ENCODE measurements around the gene LYST. TPM values are rescaled to one million over a fixed set of nuclear protein-coding genes. Genes with fewer than 3 reads are reported as not detected.

The LYST gene
- polyA plus RNA-seq, 1 donor from 2014 or later, result 29.4 TPM

DNA sequence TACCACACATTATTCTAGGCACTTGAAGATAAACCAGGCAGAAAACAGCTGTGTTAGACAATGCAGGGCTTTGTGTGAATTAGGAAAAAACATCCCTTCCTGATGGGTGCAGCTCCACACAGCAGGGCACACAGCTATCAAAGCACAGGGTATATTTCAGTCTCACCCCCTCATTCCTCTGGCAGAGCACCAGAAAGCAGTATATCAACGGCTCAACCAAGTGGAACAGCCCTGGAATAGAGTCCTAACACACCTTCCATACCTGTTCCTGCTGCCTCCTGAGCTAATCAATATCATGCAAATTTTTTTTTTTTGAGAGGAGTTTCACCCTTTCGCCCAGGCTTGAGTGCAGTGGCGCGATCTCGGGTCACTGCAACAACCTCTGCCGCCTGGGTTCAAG is 32.1 kb downstream of the LYST start:
- no peak overlapping the region for H3K27ac Mint-ChIP-seq
- H3K36me3 Mint-ChIP-seq, result peaks cover 1% of the 10 kb centered on the region
- no peak overlapping the region for H3K4me3 Mint-ChIP-seq
- no peaks in the 10 kb centered on the region for H3K9me3 Mint-ChIP-seq
- peaks cover 11 to 16% (median 16%) of the 10 kb centered on the region in 3 donors for H3K4me1 Mint-ChIP-seq
- no peaks in the 10 kb centered on the region for H3K27me3 Mint-ChIP-seq

DNA sequence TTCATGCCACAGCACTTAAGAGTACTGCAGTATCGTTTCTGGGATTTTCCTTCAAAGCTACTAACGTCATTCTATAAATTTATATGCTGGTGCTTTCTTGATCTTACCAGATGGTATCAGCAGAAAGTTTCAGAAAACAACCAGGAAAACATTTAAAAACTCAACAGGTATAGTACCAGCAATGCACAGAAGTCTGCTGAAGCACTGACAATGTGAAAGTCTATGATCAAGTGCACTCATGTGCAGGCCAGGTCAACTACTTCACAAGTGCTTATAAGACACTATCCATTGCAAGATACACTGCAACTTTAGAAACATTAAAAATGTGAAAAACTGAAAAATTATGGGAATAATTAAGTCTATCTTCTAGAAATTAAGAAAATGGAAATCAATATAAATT is 34.7 kb downstream of the LYST start:
- Mint-ChIP-seq H3K27ac (no peak overlapping the region), H3K9me3 (no peaks in the 10 kb centered on the region), H3K36me3 (peaks cover 7% of the 10 kb centered on the region), H3K4me1 (peaks cover 10 to 13% (median 11%) of the 10 kb centered on the region in 3 donors), H3K27me3 (no peaks in the 10 kb centered on the region), H3K4me3 (no peak overlapping the region)

DNA sequence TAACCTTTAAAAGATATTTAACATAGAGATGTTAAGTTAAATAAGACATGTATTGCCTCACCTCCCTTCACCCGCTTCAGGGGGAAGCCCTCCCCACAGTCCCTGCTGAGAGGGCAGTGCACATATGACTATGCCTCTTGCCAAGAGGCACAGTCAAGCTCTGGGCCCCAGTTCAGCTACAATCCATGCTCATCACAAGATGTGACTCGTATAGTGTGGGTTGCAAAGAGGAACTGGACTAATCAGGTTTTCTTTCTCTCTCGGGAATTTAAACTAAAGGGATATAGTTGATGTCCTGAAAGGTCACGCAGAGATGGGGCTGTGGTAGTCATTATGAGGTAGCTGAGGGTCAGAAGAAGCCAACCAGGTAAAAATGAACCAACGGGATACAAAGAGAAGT is 35.6 kb downstream of the LYST start:
- Mint-ChIP-seq H3K4me3 (no peak overlapping the region), H3K4me1 (peaks cover 10 to 13% (median 11%) of the 10 kb centered on the region in 3 donors), H3K27ac (peak overlapping the region in 2 of 3 donors; percentile 13 to 19), H3K36me3 (peaks cover 7% of the 10 kb centered on the region), H3K9me3 (no peaks in the 10 kb centered on the region), H3K27me3 (no peaks in the 10 kb centered on the region)

DNA sequence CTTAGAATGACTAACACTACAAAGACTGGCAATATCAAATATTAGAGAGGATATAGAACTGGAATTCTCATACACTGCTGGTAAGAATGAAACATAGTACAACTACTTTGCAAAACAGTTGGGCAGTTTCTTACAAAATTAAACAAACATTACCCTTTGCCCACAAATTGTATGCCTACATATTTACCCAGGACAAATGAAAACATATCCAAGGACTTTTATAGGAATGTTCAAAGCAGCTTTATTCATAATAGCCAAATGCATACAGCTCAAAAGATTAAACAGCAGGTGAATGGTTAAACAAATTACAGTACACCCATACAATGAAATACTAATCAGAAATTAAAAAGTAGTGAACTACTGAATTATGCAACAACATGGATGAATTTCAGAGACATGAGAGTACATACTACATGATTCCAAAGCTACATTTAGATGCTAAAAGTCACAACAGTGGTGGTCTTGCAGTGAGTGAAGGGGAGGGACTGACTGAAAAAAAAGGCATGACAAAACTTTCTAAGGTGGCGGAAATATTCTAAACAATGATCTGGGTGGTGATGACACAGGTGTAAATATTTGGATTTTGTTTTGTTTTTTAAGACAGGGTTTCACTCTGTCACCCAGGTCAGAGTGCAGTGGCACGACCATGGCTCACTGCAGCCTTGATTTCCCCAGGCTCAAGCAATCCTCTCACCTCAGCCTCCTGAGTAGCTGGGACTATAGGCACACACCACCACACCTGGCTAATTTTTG is 40.4 kb downstream of the LYST start:
- Mint-ChIP-seq H3K27ac (no peak overlapping the region), H3K4me1 (peaks cover 3 to 7% (median 4%) of the 10 kb centered on the region in 3 donors), H3K27me3 (no peaks in the 10 kb centered on the region), H3K4me3 (no peak overlapping the region), H3K36me3 (peaks cover 11% of the 10 kb centered on the region), H3K9me3 (no peaks in the 10 kb centered on the region)

DNA sequence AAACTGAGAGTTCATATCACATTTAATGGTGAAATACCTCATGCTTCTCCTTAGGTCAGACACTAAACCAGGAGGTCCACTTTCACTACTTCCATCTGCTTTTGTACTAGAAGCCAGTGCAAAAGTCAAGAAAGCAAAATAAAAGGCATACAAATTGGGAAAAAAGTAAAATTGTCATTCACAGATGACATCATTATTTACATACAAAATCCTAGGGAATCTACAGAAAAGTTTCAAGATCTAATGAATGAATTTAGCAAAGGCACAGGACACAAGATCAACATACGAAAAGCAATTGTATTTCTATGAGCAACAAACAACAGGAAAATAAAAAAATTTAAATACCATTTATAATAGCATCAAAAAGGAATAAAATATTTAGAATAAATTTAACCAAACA is 41.5 kb downstream of the LYST start:
- Mint-ChIP-seq H3K27me3 (no peaks in the 10 kb centered on the region), H3K27ac (no peak overlapping the region), H3K4me3 (no peak overlapping the region), H3K9me3 (no peaks in the 10 kb centered on the region), H3K4me1 (peaks cover 0 to 2% (median 0%) of the 10 kb centered on the region in 3 donors), H3K36me3 (peaks cover 11% of the 10 kb centered on the region)

DNA sequence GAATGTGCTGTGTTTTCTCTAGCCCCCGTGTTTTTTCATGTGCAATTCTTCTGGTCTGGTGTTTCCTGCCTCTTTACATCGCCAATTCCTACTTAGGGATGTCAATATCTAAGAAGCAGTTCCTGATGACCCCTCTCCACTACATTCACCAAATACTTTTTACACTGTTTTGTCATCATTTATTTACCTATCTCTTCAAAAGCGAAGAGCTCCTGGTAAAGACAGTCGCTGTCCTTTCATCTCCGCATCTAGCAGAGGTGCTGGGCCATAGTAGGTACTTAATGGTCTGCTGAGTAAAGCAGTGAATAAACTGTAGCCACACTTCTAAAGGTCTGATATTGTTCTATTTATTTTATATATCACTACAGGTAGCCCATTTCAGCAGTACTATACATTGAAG is 43.0 kb downstream of the LYST start:
- H3K4me3 Mint-ChIP-seq, result no peak overlapping the region
- peaks cover 9% of the 10 kb centered on the region for H3K36me3 Mint-ChIP-seq
- peaks cover 0 to 4% (median 2%) of the 10 kb centered on the region in 3 donors for H3K4me1 Mint-ChIP-seq
- no peak overlapping the region for H3K27ac Mint-ChIP-seq
- H3K27me3 Mint-ChIP-seq, result no peaks in the 10 kb centered on the region
- H3K9me3 Mint-ChIP-seq, result no peaks in the 10 kb centered on the region

DNA sequence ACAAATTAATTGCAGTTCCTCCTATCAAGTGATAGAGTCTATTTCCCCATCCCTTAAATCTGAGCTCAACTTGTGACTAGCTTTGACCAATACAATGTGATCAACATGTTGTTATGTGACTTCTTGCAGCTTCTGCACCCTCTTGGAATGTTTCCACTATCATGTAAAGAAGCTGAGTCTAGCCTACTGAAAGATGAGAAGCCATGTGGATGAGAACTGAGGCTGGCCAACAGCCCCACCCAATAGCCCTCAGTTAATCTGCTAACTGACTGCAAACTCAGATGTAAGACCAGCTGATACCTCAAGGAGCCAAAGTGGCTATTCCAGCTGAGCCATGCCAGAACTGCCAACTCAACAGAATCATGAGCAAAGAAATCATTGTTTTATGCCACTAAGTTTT is 44.0 kb downstream of the LYST start:
- Mint-ChIP-seq H3K27me3 (no peaks in the 10 kb centered on the region), H3K4me1 (peaks cover 0 to 4% (median 0%) of the 10 kb centered on the region in 3 donors), H3K36me3 (peaks cover 8% of the 10 kb centered on the region), H3K9me3 (no peaks in the 10 kb centered on the region), H3K4me3 (no peak overlapping the region), H3K27ac (no peak overlapping the region)

DNA sequence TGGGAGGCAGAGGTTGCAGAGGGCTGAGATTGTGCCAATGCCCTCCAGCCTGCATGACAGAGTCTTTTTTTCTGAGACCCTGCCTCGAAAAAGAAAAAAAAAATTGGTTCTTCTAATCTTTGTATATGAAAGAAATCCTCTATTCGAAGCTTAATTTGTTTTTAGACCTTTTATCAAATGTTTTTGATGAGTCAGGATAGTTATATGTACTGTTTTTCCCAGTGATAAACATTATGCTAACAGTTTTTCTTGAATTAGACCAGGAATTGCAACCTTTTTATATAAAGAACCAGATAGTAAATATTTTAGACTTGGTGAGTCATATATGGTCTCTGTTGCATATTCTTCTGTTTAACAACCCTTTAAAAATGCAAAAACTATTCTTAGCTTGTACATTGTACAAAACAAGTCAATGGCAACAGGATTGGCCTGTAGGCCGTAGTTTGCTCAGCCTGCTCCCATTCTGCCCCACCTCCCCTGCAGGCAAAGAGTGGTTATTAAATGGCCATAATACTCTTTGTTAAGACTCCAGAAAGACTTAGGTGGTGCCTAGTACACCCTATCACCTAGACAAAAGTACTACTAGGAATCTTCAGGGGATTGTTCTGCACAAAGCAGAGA is 45.2 kb downstream of the LYST start:
- no peaks in the 10 kb centered on the region for H3K9me3 Mint-ChIP-seq
- H3K4me3 Mint-ChIP-seq, result no peak overlapping the region
- H3K27me3 Mint-ChIP-seq, result no peaks in the 10 kb centered on the region
- H3K27ac Mint-ChIP-seq, result peak overlapping the region in 1 of 3 donors; percentile 59
- peaks cover 0 to 7% (median 7%) of the 10 kb centered on the region in 3 donors for H3K4me1 Mint-ChIP-seq
- H3K36me3 Mint-ChIP-seq, result peaks cover 6% of the 10 kb centered on the region

DNA sequence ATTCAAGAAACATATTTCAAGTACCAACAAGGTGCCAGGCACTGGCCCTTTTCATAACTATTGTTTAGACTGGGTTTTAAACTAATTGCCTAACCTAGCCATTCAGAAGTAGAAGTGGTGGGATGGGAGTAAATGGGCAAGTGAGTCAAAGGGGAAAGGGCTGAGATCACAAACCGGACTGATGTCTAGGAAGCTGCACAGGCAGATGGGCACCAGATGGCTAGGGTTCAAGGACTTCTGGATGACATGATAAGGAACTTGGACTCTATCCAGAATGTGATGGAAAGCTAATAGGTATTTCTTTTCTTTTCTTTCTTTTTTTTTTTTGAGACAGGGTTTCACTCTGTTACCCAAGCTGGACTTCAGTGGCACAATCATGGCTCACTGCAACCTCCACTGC is 46.6 kb downstream of the LYST start:
- Mint-ChIP-seq H3K27me3 (no peaks in the 10 kb centered on the region), H3K4me1 (peaks cover 0 to 9% (median 9%) of the 10 kb centered on the region in 3 donors), H3K27ac (peak overlapping the region in 1 of 3 donors; percentile 46), H3K36me3 (peaks cover 7% of the 10 kb centered on the region), H3K4me3 (no peak overlapping the region), H3K9me3 (no peaks in the 10 kb centered on the region)

DNA sequence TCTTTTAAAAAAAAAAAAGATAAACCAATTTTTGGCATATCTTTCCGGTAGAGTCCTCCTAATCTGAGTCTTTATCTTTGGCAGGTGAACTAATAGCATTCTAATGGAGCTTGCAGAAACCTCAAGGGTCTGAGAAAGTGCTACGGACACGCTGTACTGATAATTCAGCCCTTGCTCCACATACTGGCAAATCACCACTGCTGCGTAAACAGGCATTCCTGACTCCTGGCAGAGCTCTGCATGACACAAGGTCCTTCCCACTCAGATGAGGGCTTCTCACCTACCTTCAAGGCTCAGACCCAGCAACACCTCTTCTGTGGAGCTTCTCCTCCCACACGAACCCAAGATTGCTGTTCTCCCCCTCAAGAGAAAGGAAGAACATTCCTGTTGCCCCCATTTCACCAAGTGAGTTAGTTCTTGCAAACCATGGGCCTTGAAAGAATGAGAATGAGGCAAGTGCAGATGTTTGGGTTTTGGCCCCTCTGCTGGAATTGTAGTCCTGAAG is 48.0 kb downstream of the LYST start:
- Mint-ChIP-seq H3K4me1 (peaks cover 0 to 9% (median 9%) of the 10 kb centered on the region in 3 donors), H3K27ac (peak overlapping the region in 2 of 3 donors; percentile 45 to 46), H3K9me3 (no peaks in the 10 kb centered on the region), H3K27me3 (no peaks in the 10 kb centered on the region), H3K36me3 (peaks cover 5% of the 10 kb centered on the region), H3K4me3 (no peak overlapping the region)

DNA sequence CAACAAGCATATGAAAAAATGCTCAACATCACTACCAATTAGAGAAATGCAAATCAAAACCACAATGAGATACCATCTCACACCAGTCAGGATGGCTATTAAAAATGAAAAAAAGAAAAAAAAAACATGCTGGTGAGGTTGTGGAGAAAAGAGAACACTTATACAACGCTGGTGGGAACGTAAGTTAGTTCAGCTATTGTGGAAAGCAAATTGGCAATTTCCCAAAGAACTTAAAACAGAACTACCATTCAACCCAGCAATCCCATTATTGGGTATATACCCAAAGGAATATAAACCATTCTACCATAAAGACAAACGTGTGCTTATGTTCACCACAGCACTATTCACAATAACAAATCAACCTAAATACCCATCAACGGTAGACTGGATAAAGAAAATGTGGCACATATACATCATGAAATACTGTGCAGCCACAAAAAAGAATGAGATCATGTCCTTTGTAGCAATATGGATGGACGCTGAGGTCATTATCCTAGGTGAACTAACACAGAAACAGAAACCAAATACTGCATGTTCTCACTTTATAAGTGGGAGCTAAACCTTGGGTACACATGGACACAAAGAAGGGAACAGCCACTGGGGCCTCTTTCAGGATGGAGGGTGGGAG is 49.5 kb downstream of the LYST start:
- Mint-ChIP-seq H3K27me3 (no peaks in the 10 kb centered on the region), H3K4me1 (peaks cover 0 to 9% (median 9%) of the 10 kb centered on the region in 3 donors), H3K9me3 (no peaks in the 10 kb centered on the region), H3K36me3 (peaks cover 2% of the 10 kb centered on the region), H3K4me3 (no peak overlapping the region), H3K27ac (no peak overlapping the region)

DNA sequence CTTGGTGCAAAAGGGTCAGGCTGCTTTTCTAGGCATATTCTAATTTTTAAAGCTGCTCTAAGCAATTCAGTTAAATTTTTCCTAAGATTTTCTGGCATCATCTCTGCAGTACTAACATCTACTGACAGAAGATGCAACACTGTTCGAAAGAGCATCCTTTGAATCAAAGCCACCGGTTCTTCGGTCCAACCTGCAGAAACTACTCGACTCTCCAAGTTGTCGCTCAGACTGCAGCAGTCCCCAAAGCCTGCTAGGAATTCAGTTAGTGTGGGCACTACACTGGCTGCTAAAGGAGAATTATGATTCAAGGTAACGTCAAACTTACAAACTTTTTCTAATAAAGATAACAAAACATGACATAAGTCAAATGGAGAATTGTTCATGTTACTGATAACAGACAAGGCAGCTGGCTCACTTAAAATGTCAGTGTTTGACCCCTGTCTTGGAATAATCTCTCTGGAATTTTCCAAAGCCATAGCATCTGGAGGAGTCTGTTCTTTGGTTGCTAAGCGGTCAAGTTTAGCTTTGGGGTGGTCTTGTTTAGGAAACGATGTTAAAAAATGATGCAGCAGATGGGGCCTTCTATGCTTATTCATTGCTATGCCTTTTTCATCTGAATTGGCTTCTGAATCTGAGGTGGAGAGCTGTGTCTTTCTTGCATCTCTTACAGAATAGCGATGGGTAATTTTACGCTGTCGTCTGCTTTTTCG is 56.9 kb downstream of the LYST start:
- Mint-ChIP-seq H3K9me3 (no peaks in the 10 kb centered on the region), H3K4me1 (no peaks in the 10 kb centered on the region), H3K36me3 (peaks cover 2% of the 10 kb centered on the region), H3K27me3 (no peaks in the 10 kb centered on the region), H3K4me3 (no peak overlapping the region), H3K27ac (no peak overlapping the region)

DNA sequence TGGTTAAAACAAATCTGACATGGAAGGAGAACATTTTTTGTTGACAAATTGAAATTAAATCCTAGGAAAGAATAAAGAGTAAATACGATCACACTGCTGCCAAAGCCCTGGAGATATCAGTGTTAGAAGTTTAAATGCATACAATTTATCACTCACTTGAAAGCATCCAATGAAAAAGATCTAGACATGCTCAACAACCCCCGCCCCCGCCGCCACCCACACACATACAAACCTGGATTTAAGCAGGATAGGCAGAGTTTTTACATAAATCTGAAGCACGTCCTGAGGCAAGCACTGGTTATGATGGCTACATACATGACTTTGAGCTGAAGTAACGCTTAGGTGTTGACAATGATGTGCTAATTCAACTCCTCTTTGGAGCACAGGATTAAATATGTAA is 58.5 kb downstream of the LYST start:
- no peaks in the 10 kb centered on the region for H3K9me3 Mint-ChIP-seq

DNA sequence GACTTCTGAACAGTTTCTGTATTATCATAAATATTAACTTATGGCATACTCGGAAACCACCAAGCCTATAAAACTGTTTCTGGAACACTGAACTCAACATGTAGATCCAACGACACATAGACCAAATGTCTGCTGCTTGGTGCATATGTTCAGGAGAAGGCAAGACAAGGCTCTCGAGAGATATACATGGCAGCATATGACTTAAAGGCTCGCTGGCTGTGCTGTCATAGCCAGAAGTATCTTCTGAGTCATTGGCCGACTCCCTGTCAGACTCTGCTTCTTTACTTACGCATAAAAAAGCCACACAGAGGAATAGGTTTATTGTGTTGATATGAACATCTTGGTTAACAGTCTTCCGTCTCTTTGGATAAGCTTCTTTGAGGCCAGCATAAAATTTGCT is 60.6 kb downstream of the LYST start:
- Mint-ChIP-seq H3K27ac (peak overlapping the region in 1 of 3 donors; percentile 78), H3K36me3 (peaks cover 10% of the 10 kb centered on the region), H3K4me1 (no peaks in the 10 kb centered on the region), H3K9me3 (no peaks in the 10 kb centered on the region), H3K4me3 (no peak overlapping the region), H3K27me3 (no peaks in the 10 kb centered on the region)

More for the DNA sequence above, 58.5 kb downstream of the LYST start:
- H3K27me3 Mint-ChIP-seq, result no peaks in the 10 kb centered on the region
- H3K4me3 Mint-ChIP-seq, result no peak overlapping the region
- H3K4me1 Mint-ChIP-seq, result no peaks in the 10 kb centered on the region
- H3K36me3 Mint-ChIP-seq, result peaks cover 3% of the 10 kb centered on the region
- H3K27ac Mint-ChIP-seq, result no peak overlapping the region
